Posterior vena cava (tissue), 2 donors: ENCODE results near the gene UGT2B11. TPM values are rescaled to one million over a fixed set of nuclear protein-coding genes. Genes with fewer than 3 reads are reported as not detected.
"Not testable (repeated sequence)": the region's sequence is repeated elsewhere in the genome, so short reads cannot be mapped to it uniquely, and the experiment has no call there.

ENCODE experiments used
- DNase-seq: peaks from one replicate; pipeline ENCODE4 v3.0.0-alpha.2; 2020; ENCODE audit warnings: low spot score
- intact Hi-C, 2 donors: fragments of 100-400 bp; cut with DNase I; formaldehyde crosslinking; loops; one replicate each; pipeline versions ENCODE4 v1.14.1 to v1.14.2; 2022 to 2023
- long read RNA-seq, 2 donors: library from polyadenylated mRNA; unstranded; transcript quantifications; one replicate each; pipeline ENCODE4 v2.0.0, GENCODE V29; 2020 to 2021
- total RNA-seq, 2 donors: library from RNA; stranded (reverse); fragmentation: NEBNext Ultra II Directional; extraction: Animal tissue kit (Norgen Biotek cat#: 25700); gene quantifications; one replicate each; pipeline ENCODE4 v1.2.1, GENCODE V29; 2021
- donor health status: DM: yes; HTN: yes; CAD: no.
- donor health status: DM: yes; HTN: yes; CAD: no.

UGT2B11 gene
- not detected for total RNA-seq
- long read RNA-seq, donor 1: 0 reads
- long read RNA-seq, donor 2: 0 reads

DNA sequence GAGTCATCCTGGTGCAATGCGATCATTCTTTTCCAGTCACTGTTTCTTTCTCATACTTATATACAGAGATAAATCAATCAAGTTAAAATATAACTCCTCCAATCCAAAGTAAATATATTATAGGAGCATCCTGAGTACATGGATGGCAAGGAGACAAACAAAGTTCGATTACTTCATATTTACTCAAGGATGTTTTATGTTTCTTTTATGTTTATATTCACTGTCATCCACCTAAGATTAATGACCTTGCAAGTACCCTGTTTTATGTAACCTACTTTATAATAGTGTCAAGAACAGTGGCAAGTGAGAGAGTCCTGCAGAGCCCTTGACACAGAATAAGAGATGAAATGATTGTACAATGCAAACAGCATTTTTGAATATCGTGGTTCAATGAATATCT, at the start of gene UGT2B11:
TSS of gene UGT2B11 (minus strand) at position 33 of the 400 bp plus-strand sequence. CDS start at position 7, 26 bp downstream.
- intact Hi-C loops: no loop called here
- DNase-seq: no peak

- intact Hi-C loops, DNase-seq: not testable (repeated sequence)
These were observed 38.7 kb upstream of the UGT2B11 start for GRCh38 chr4:69253147-69253772.

DNA sequence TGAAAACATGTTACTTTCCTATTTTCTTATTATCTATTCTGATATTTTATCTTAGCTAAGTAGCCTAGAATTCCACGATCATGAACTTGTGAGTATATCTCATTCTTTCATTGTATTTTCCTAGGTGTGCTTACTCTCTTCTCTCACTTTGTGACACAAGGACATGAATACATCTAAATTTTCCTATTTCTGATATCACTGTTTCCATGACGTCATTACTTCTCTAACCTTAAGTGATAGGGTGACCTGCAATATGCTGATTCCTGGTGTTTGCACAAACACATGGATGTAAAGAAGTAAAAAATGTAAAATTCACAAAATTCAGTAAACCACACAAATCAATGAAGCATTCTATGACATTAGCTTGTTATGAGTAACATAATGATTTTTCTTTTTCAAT, 36.3 kb upstream of the UGT2B11 start:
- intact Hi-C loops, DNase-seq: not testable (repeated sequence)

- DNase-seq, intact Hi-C loops: not testable (repeated sequence)
These were observed 28.2 kb upstream of the UGT2B11 start for GRCh38 chr4:69242562-69243240.

DNA sequence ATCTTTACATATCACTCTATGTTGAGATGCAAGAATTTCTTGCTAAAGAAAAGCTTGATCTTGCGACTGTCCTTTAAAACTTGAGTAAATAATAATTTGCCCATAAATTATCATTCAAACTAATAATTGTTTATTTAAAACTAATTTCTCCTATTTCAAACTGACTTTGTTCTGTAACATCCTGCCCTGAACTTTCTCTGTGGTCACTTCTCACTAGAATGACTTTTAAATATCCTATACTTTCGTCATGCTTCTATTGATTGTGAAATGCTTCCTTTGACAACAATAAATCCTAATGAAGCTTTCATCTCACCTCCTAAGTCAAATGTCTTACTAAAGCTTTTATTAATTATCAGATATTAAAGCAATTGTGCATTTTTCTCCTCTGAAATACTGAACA, 27.2 kb upstream of the UGT2B11 start:
- DNase-seq, intact Hi-C loops: not testable (repeated sequence)

DNA sequence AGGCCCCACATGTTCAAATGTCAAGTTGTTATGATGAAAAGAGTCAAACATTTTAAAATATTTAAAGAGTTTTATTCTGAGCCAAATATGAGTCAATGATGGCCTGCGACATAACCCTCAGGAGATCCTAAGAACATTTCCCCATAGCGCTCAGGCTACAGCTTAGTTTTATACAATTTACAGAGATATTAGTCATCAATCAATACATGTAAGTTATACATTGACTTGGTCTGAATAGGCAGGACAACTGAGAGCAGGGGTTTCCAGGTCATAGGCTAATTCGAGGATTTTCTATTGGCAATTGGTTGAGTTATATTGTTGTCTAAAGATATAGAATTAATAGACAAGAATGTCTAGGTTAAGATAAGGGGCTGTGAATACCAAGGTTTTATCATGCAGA, 26.2 kb upstream of the UGT2B11 start:
- DNase-seq, intact Hi-C loops: not testable (repeated sequence)

DNA sequence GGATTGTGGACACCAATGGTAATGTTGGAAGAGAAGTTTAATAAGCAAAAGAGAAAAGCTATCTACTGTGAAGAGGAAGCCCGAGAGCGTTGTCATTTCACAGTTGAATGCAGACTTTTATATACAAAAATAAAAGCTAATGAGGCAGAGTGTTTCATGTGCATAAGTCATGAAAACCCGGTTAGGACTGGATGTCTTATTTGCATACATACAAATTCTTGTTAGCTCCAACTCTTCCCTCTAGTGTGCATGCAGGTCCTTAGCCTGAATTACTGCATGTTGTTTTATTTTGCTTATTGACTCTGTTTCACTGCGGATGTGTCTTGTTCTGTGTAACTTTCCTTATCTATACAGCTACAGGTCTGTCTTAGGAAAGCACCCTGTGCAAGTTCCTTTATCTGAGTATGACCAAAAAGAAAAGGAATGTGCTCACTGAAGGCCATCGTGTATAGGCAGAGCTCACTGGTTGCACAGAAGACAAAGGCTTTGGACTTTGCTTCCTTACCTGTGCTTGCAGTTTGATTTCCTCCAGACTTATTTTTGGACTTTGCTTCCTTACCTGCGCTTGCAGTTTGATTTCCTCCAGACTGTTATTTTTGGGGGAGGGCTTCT, 25.1 kb upstream of the UGT2B11 start:
- DNase-seq: no peak
- intact Hi-C loops: no loop called here

GRCh38 chr4:69239092-69239491, 24.5 kb upstream of the UGT2B11 start:
- intact Hi-C loops: no loop called here

GRCh38 chr4:69224891-69225290, 10.3 kb upstream of the UGT2B11 start:
- DNase-seq: no peak
- intact Hi-C loops: no loop called here

More at GRCh38 chr4:69239092-69239491, 24.5 kb upstream of the UGT2B11 start:
- no peak for DNase-seq

- intact Hi-C loops, DNase-seq: not testable (repeated sequence)
These were observed 8.7 kb upstream of the UGT2B11 start for GRCh38 chr4:69223277-69223676.

- intact Hi-C loops, DNase-seq: not testable (repeated sequence)
These were observed 3.9 kb upstream of the UGT2B11 start for GRCh38 chr4:69218491-69218890.

GRCh38 chr4:69210911-69211310, 3.6 kb downstream of the UGT2B11 start:
- DNase-seq: no peak
- intact Hi-C loops: no loop called here

DNA sequence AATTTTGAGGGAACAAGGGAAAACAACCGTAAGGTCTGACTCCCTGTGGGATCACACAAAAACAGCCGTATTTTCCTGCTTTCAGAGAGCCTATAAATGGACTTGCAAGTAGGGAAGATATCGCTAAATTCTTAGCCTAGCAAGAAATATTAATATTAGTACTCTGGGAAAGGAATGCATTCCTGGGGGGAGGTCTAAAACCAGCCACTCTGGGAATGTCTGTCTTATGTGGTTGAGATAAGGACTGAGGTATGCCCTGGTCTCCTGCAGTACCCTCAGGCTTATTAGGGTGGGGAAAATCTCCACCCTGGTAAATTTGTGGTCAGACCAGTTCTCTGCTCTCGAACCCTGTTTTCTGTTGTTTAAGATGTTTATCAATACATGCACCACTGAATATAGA, 16.0 kb downstream of the UGT2B11 start:
- intact Hi-C loops, DNase-seq: not testable (repeated sequence)

- intact Hi-C loops: no loop called here
- no peak for DNase-seq
These were observed 18.2 kb downstream of the UGT2B11 start for GRCh38 chr4:69196209-69196965.

DNA sequence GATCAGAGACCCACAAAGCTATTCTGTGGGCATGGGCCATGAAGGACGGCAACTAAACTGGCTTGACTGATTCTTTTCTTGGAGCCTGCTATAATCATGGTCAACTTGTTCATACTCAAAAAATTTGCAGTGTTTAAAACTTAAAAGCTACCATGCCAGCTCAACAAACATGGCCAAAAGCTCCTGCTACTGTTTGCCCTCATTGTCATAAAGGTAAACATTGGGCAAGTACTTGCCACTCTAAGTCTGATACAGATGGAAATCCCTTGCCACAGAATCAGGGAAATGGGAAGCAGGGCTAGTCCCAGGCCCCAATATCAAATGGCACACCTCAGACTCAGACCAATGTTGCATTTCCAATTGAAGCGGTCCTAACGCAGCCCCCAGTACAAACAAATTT, 20.4 kb downstream of the UGT2B11 start:
- no peak for DNase-seq
- intact Hi-C loops: no loop called here

- intact Hi-C loops, DNase-seq: not testable (repeated sequence)
These were observed 22.6 kb downstream of the UGT2B11 start for GRCh38 chr4:69191905-69192304.

DNA sequence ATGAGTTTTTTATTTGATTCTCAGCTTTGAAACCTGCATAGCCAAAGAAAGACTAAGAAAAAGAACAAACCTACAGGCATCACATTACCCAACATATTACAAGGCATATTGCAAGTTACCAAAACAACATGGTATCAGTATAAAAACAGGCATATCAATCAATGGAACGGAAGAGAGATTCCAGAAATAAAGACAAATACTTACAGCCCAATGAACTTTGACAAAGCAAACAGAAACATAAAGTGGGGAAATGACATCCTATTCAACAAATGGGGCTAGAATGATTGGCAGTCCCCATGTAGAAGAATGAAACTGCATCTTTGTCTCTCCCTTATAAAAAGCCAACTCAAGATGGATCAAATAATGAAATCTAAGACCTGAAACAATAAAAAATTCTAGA, 23.9 kb downstream of the UGT2B11 start:
- intact Hi-C loops, DNase-seq: not testable (repeated sequence)

GRCh38 chr4:69181519-69182169, 32.9 kb downstream of the UGT2B11 start:
- DNase-seq, intact Hi-C loops: not testable (repeated sequence)

DNA sequence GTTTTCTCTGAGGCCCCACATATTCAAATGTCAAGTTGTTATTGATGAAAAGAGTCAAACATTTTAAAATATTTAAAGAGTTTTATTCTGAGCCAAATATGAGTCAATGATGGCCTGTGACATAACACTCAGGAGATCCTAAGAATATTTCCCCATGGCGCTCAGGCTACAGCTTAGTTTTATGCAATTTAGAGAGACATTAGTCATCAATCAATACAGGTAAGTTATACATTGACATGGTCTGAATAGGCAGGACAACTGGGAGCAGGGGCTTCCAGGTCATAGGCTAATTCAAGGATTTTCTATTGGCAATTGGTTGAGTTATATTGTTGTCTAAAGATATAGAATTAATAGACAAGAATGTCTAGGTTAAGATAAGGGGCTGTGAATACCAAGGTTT, 34.7 kb downstream of the UGT2B11 start:
- intact Hi-C loops: loop anchor here in 1 of 2 donors (10.0 kb wide), 1 partner anchor 685 kb away; no protein-coding TSS in a partner anchor
- DNase-seq: not testable (repeated sequence)
